Measurements from ENCODE around the gene KNDC1.

DNA sequence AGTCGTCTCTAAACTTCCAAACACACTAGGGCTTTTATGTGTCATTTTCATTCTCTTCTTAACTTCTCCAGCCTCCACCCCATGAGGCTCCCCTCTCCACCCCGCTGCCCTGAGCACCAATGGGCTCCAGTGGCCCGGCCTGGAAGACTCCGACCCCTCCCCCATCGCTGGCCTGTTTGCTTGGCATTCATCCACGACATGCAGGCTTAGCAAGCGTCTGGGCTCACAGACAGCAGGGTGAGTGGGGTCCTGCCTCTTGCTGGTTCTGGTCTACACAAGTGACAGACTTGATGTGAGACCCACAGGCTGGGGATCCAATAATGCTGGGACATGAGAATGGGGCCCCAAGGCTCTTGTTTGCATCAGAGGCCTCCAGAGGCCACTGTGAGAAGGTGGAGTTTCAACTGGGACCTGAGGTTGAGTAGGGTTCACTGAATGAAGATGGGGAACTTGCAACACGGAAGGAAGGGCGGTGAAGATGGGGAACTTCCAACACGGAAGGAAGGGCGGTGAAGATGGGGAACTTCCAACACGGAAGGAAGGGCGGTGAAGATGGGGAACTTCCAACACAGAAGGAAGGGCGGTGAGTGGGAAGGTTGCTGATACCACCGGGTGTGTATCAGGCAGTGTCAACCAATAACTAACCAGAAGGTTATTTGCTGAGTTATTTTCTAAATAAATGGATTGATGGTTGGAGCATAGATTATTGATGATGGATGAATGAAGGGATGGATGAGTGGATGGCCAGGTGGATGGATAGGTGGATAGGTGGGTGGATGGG lies 14.0 kb downstream of the KNDC1 start:
- TF ChIP-seq, protein P1, sequence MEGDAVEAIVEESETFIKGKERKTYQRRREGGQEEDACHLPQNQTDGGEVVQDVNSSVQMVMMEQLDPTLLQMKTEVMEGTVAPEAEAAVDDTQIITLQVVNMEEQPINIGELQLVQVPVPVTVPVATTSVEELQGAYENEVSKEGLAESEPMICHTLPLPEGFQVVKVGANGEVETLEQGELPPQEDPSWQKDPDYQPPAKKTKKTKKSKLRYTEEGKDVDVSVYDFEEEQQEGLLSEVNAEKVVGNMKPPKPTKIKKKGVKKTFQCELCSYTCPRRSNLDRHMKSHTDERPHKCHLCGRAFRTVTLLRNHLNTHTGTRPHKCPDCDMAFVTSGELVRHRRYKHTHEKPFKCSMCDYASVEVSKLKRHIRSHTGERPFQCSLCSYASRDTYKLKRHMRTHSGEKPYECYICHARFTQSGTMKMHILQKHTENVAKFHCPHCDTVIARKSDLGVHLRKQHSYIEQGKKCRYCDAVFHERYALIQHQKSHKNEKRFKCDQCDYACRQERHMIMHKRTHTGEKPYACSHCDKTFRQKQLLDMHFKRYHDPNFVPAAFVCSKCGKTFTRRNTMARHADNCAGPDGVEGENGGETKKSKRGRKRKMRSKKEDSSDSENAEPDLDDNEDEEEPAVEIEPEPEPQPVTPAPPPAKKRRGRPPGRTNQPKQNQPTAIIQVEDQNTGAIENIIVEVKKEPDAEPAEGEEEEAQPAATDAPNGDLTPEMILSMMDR (IDR thresholded peaks at IDR 0.05) = no peak
- no peak for TF ChIP-seq POLR2A (IDR thresholded peaks at IDR 0.05)
